Measurements from ENCODE around the gene TMEM240.

DNA sequence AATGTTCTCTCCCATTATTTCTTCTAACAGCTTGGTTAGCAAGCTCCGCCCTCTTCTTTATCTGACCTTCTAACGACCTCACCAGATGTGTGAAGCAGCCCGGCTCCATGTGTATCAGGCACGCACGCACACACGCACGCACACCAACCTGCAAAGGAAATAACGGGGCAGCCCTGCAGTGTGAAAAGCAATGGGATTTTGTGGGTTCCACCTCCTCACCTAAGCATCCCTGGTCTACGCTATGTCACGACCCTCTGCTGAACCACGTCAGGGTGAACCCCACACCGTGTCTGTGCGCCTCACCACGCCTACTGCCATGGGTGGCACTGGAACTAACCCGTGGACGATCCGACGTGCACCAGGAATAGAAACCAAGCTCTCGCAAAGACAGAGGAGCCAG is 23.8 kb upstream of the TMEM240 start:
- TF ChIP-seq, protein P1, sequence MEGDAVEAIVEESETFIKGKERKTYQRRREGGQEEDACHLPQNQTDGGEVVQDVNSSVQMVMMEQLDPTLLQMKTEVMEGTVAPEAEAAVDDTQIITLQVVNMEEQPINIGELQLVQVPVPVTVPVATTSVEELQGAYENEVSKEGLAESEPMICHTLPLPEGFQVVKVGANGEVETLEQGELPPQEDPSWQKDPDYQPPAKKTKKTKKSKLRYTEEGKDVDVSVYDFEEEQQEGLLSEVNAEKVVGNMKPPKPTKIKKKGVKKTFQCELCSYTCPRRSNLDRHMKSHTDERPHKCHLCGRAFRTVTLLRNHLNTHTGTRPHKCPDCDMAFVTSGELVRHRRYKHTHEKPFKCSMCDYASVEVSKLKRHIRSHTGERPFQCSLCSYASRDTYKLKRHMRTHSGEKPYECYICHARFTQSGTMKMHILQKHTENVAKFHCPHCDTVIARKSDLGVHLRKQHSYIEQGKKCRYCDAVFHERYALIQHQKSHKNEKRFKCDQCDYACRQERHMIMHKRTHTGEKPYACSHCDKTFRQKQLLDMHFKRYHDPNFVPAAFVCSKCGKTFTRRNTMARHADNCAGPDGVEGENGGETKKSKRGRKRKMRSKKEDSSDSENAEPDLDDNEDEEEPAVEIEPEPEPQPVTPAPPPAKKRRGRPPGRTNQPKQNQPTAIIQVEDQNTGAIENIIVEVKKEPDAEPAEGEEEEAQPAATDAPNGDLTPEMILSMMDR (IDR thresholded peaks at IDR 0.05), result no peak
- TF ChIP-seq EP300 (IDR thresholded peaks at IDR 0.05), result no peak

Data from tibial nerve (tissue), 4 donors.